Loucy (cell line): ENCODE results near the gene KLC1.
"Not testable (repeated sequence)": the region's sequence is repeated elsewhere in the genome, so short reads cannot be mapped to it uniquely, and the experiment has no call there.

Source experiments
- H2AFZ ChIP-seq: fragments of 200-600 bp; sonication (generic); 2 replicates; pipeline ENCODE4 v1.6.0; 2016; ENCODE audit warnings: antibody characterized with exemption, mild to moderate bottlenecking, low read length, moderate library complexity
- H3F3A ChIP-seq: fragments of 200-600 bp; 2 replicates; pipeline ENCODE4 v1.6.0; 2016; ENCODE audit warnings: antibody characterized with exemption, low read depth, mild to moderate bottlenecking
- H3K27me3 ChIP-seq: fragments of 200-600 bp; sonication (generic); 2 replicates; pipeline ENCODE4 v1.6.1; 2014; ENCODE audit warnings: low read length, mild to moderate bottlenecking; ENCODE audit not compliant: insufficient read depth, poor library complexity, severe bottlenecking
- H3K36me3 ChIP-seq: fragments of 200-600 bp; sonication (generic); 2 replicates; pipeline ENCODE4 v1.6.1; 2016; ENCODE audit warnings: low read length; ENCODE audit not compliant: insufficient read depth
- H3K4me1 ChIP-seq: fragments of 200-600 bp; sonication (generic); 2 replicates; pipeline ENCODE4 v1.5.1; 2014; ENCODE audit warnings: low read length, mild to moderate bottlenecking; ENCODE audit not compliant: insufficient read depth, poor library complexity, severe bottlenecking
- H3K4me2 ChIP-seq: fragments of 200-600 bp; sonication (generic); 2 replicates; pipeline ENCODE4 v1.6.0; 2014; ENCODE audit warnings: antibody characterized with exemption, low read length, low read depth, mild to moderate bottlenecking; ENCODE audit not compliant: poor library complexity, severe bottlenecking
- H3K4me3 ChIP-seq: fragments of 200-600 bp; sonication (generic); 2 replicates; pipeline ENCODE4 v1.5.1; 2014; ENCODE audit warnings: low read length, mild to moderate bottlenecking, mixed read lengths; ENCODE audit not compliant: poor library complexity, severe bottlenecking
- H3K79me2 ChIP-seq: fragments of 200-600 bp; sonication (generic); 2 replicates; pipeline ENCODE4 v1.6.1; 2014; ENCODE audit warnings: low read length; ENCODE audit not compliant: insufficient read depth
- H3K9ac ChIP-seq: fragments of 200-600 bp; sonication (generic); 2 replicates; pipeline ENCODE4 v1.6.0; 2014; ENCODE audit warnings: mild to moderate bottlenecking, low read depth, low read length, moderate library complexity; ENCODE audit not compliant: poor library complexity, severe bottlenecking
- H3K9me2 ChIP-seq: fragments of 200-600 bp; sonication (generic); replicated peaks from 2 replicates; pipeline ENCODE4 v1.6.1; 2016; ENCODE audit warnings: low read depth, low read length, mixed read lengths
- H3K9me3 ChIP-seq: fragments of 200-600 bp; sonication (generic); 2 replicates; pipeline ENCODE4 v1.6.1; 2014; ENCODE audit warnings: mild to moderate bottlenecking, antibody characterized with exemption, low read length, low read depth; ENCODE audit not compliant: insufficient read depth
- H4K20me1 ChIP-seq: fragments of 200-600 bp; sonication (generic); 2 replicates; pipeline ENCODE4 v1.6.0; 2014; ENCODE audit warnings: antibody characterized with exemption, low read length, mild to moderate bottlenecking; ENCODE audit not compliant: insufficient read depth, poor library complexity, severe bottlenecking
- EZH2phosphoT487 ChIP-seq: fragments of 200-600 bp; IDR thresholded peaks from 2 replicates; pipeline ENCODE4 v1.6.1; 2018; ENCODE audit warnings: antibody characterized with exemption, mild to moderate bottlenecking, moderate library complexity, borderline replicate concordance
- TF ChIP-seq, protein P1 (sequence below): fragments of 200-600 bp; sonication (generic); conservative IDR thresholded peaks from 2 replicates; pipeline ENCODE4 v1.5.1; 2014; ENCODE audit warnings: mild to moderate bottlenecking, antibody characterized with exemption, low read length

Gene KLC1

DNA sequence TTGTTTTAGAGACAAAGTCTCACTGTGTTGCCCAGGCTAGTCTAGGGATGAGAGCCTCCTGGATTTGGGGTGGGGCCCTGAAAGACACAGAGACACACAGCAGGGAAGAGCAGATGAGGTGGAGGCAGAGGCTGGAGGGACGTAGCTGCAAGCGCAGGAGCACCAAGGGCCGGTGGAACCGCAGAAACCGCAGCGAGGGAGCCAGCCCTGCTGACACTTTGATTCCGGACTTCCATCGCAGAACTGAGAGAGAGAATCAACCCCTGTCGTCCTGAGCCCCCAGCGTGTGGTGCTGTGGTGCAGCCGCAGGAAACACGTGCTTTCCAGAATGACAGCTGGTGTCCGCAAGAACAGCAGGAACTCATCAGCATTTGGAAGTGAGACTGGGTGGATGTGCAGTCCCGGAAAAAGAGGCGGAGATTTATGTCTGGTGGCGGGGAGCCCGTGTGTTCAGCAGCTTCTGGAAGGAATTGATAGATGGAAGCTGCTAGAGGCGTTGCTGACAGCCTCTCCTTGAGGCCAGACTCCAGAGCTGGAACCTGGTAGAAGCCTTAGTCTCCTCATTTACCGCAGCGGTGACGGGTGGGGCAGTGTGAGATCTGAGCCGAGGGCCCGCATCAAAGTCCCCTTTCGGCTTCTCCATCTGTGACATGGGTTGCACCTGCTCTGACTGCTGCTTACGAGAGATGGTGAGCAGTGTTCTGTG is 21.9 kb upstream of the KLC1 start:
- H2AFZ ChIP-seq = no peak overlapping the region
- H3K9me3 ChIP-seq = peaks cover 6% of the 10 kb centered on the region; the same call in 1 of the 2 replicates
- H3K4me1 ChIP-seq = peaks cover 24% of the 10 kb centered on the region
- no peaks in the 10 kb centered on the region for H4K20me1 ChIP-seq
- H3K27me3 ChIP-seq = no peaks in the 10 kb centered on the region
- no peaks in the 10 kb centered on the region for H3K9me2 ChIP-seq
- H3K36me3 ChIP-seq = no peaks in the 10 kb centered on the region
- H3K4me2 ChIP-seq = peak overlapping the region; percentile 78
- no peaks in the 10 kb centered on the region for H3F3A ChIP-seq
- no peaks in the 10 kb centered on the region for H3K79me2 ChIP-seq
- TF ChIP-seq, protein P1, sequence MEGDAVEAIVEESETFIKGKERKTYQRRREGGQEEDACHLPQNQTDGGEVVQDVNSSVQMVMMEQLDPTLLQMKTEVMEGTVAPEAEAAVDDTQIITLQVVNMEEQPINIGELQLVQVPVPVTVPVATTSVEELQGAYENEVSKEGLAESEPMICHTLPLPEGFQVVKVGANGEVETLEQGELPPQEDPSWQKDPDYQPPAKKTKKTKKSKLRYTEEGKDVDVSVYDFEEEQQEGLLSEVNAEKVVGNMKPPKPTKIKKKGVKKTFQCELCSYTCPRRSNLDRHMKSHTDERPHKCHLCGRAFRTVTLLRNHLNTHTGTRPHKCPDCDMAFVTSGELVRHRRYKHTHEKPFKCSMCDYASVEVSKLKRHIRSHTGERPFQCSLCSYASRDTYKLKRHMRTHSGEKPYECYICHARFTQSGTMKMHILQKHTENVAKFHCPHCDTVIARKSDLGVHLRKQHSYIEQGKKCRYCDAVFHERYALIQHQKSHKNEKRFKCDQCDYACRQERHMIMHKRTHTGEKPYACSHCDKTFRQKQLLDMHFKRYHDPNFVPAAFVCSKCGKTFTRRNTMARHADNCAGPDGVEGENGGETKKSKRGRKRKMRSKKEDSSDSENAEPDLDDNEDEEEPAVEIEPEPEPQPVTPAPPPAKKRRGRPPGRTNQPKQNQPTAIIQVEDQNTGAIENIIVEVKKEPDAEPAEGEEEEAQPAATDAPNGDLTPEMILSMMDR = peak; percentile 38
- no peak for TF ChIP-seq EZH2phosphoT487
- peak overlapping the region; percentile 59 for H3K4me3 ChIP-seq
- H3K9ac ChIP-seq = no peak overlapping the region

DNA sequence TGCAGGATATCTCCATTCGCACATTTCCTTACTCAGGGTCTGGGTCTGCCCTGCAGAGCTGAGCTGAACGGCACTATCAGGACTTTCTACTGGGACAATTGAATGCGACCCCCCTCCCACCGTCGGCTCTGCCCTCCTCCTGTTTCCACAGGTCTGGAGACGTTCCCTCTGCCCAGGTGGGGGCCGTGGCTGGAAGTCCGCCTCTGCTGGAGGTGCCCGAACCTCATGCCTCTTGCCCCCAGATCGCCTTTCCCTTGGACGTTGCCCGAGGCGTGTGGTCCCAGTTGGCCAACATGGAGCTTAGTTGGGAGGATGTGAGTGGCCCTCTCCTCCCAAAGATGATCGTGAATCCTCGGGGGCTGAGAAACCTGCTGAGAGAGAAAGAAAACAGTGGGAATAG is 21.2 kb upstream of the KLC1 start:
- Histone ChIP-seq H3K9ac (no peak overlapping the region), H2AFZ (no peak overlapping the region), H3K36me3 (no peaks in the 10 kb centered on the region), H3K4me3 (peak overlapping the region; percentile 59), H3K4me2 (peak overlapping the region; percentile 78), H3K79me2 (no peaks in the 10 kb centered on the region), H3K9me3 (peaks cover 6% of the 10 kb centered on the region; the same call in 1 of the 2 replicates), H3F3A (no peaks in the 10 kb centered on the region), H4K20me1 (no peaks in the 10 kb centered on the region), H3K9me2 (no peaks in the 10 kb centered on the region), H3K4me1 (peaks cover 24% of the 10 kb centered on the region), H3K27me3 (no peaks in the 10 kb centered on the region)
- TF ChIP-seq, protein P1 = no peak
- TF ChIP-seq EZH2phosphoT487 = no peak

DNA sequence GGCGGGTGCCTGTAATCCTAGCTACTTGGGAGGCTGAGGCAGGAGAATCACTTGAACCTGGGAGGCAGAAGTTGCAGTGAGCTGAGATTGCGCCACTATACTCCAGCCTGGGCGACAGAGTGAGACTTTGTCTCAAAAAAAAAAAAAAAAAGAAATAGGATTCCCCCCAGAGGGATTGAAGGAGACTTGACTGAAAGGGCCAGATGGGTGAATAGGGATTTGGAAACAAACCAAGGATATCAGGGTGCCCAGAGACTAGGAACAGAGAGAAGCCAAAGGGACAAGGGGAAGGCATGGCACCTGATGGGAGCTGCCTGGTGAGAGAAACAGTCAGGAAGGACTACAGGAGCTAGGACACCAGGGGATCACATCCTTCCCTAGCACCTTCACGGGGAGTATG is 19.9 kb upstream of the KLC1 start:
- not testable (repeated sequence) for H3K9ac ChIP-seq, H3K36me3 ChIP-seq, H3K27me3 ChIP-seq, H3K4me2 ChIP-seq, H2AFZ ChIP-seq, H4K20me1 ChIP-seq, H3K9me2 ChIP-seq, H3F3A ChIP-seq, H3K9me3 ChIP-seq, H3K79me2 ChIP-seq, H3K4me3 ChIP-seq
- peaks cover 24% of the 10 kb centered on the region for H3K4me1 ChIP-seq

DNA sequence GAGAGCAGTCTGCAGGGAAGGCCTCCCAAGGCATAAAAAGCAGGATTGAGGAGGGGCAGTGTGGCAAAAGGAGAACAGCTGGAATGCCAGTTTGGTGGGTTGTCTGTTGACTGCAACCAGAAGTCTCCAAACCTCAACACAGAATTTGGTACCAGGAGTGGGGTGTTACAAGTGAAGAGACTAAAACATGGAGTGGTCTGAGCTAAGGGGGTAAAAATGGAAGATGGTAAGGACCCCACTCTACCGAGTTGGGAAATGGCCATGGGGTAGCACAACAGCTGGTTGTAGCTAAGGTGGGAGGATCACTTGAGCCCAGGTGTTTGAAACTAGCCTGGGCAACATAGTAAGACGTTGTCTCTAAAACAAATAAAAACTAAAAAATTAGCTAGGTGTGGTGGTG is 17.8 kb upstream of the KLC1 start:
- no peaks in the 10 kb centered on the region for H4K20me1 ChIP-seq
- H3K4me3 ChIP-seq = no peak overlapping the region
- H3K4me1 ChIP-seq = peaks cover 17% of the 10 kb centered on the region
- peaks cover 6% of the 10 kb centered on the region; the same call in 1 of the 2 replicates for H3K9me3 ChIP-seq
- H2AFZ ChIP-seq = no peak overlapping the region
- H3K79me2 ChIP-seq = no peaks in the 10 kb centered on the region
- H3K27me3 ChIP-seq = no peaks in the 10 kb centered on the region
- H3K9ac ChIP-seq = no peak overlapping the region
- H3K36me3 ChIP-seq = no peaks in the 10 kb centered on the region
- H3F3A ChIP-seq = no peaks in the 10 kb centered on the region
- no peak overlapping the region for H3K4me2 ChIP-seq
- H3K9me2 ChIP-seq = no peaks in the 10 kb centered on the region
- TF ChIP-seq, protein P1 = no peak
- TF ChIP-seq EZH2phosphoT487 = no peak
